Activated CD4-positive, alpha-beta T cell treated with anti-CD3 and anti-CD28 coated beads, Interleukin-2, amount 50 U/mL, for 1 hour (primary cell): ENCODE results near the gene SELPLG.
A peak's percentile ranks its signal among the peaks of the same experiment; 100 is the strongest.

Source experiments
- DNase-seq: peaks from one replicate; pipeline ENCODE4 v3.0.0-alpha.2; 2020

Gene SELPLG

GRCh38 chr12:108618079-108618952, 15.4 kb downstream of the SELPLG start:
- peak; percentile 77 for DNase-seq

GRCh38 chr12:108616941-108617858, 16.5 kb downstream of the SELPLG start:
- DNase-seq: peak; percentile 70

- no peak for DNase-seq
Observed at GRCh38 chr12:108616359-108616758, 17.3 kb downstream of the SELPLG start.

GRCh38 chr12:108615918-108616317, 17.8 kb downstream of the SELPLG start:
- DNase-seq: no peak

- no peak for DNase-seq
Observed at GRCh38 chr12:108614639-108615038, 19.1 kb downstream of the SELPLG start.

GRCh38 chr12:108614041-108614440, 19.7 kb downstream of the SELPLG start:
- no peak for DNase-seq

GRCh38 chr12:108613548-108613947, 20.1 kb downstream of the SELPLG start:
- DNase-seq: no peak

- DNase-seq: no peak
Observed at GRCh38 chr12:108612788-108613282, 20.9 kb downstream of the SELPLG start.

- DNase-seq: peak; percentile 54
Observed at GRCh38 chr12:108611884-108612415, 21.7 kb downstream of the SELPLG start.

- no peak for DNase-seq
Observed at GRCh38 chr12:108610856-108611605, 22.7 kb downstream of the SELPLG start.

- no peak for DNase-seq
Observed at GRCh38 chr12:108610336-108610815, 23.3 kb downstream of the SELPLG start.

- no peak for DNase-seq
Observed at GRCh38 chr12:108609537-108610335, 24.0 kb downstream of the SELPLG start.

GRCh38 chr12:108608616-108609015, 25.1 kb downstream of the SELPLG start:
- no peak for DNase-seq

- no peak for DNase-seq
Observed at GRCh38 chr12:108607981-108608600, 25.6 kb downstream of the SELPLG start.

- no peak for DNase-seq
Observed at GRCh38 chr12:108606492-108606891, 27.2 kb downstream of the SELPLG start.

GRCh38 chr12:108605690-108606406, 27.8 kb downstream of the SELPLG start:
- no peak for DNase-seq

GRCh38 chr12:108605000-108605689, 28.5 kb downstream of the SELPLG start:
- no peak for DNase-seq

GRCh38 chr12:108604208-108604941, 29.3 kb downstream of the SELPLG start:
- no peak for DNase-seq

GRCh38 chr12:108603743-108604142, 30.0 kb downstream of the SELPLG start:
- DNase-seq: no peak
